Uterus (tissue), 2 donors: ENCODE data around the gene EHF.

Experiments used
- CTCF ChIP-seq, 4 experiments: fragments of 200-600 bp in 2 of 4; fragments of 450-650 bp in 2 of 4; sonication (generic) in 2 of 4; IDR thresholded peaks; one replicate each; pipeline ENCODE4 v1.5.1; 2016 to 2019; ENCODE audit warnings: antibody characterized with exemption in 4 of 4, mild to moderate bottlenecking in 2 of 4, moderate library complexity in 1 of 4
- POLR2A ChIP-seq, 2 donors: fragments of 450-650 bp; IDR thresholded peaks; one replicate each; pipeline ENCODE4 v1.6.1; 2016; ENCODE audit warnings: antibody characterized with exemption in 2 of 2, mild to moderate bottlenecking in 1 of 2, moderate library complexity in 1 of 2

- TF ChIP-seq CTCF (IDR thresholded peaks at IDR 0.05): no peak
- TF ChIP-seq POLR2A (IDR thresholded peaks at IDR 0.05): no peak
Measured at GRCh38 chr11:34649597-34649996, 28.7 kb downstream of the EHF start.
